ENCODE results near the gene NAIF1. TPM values are rescaled to one million over a fixed set of nuclear protein-coding genes. Genes with fewer than 3 reads are reported as not detected.

The NAIF1 gene
- total and polyA plus RNA-seq, 4 experiments from 2014 or later: 11.3 to 15.2 (median 13.6) TPM

DNA sequence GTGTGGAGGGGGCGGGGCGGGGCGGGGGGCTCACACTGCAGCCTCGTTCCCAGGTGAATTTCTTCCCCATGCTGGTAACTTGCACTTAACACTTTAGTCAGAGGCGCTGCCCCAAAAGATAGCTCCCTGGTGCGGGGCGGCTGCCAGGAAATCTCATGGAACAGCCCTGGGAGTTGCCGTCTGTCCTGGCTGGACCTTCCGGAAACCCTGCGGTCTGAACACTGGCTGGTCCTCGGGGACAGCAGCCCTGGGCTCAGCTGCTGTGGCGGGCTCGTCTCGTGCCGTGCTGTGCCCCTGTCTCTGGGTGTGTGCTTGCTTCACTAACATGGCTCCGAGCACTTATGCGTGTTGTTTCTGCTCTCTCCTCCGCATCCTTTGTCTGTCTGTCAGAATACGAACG, 34.6 kb upstream of the NAIF1 start:
- no peaks in the 10 kb centered on the region for H3K9me3 ChIP-seq (ENCODE audit: control insufficient read depth in 1 of 2, low read length in 2 of 2)
- peaks cover 18 to 70% (median 43%) of the 10 kb centered on the region in 4 donors for H3K4me1 Mint-ChIP-seq
- intact Hi-C loops (cut with micrococcal nuclease): no loop called here
- H3K27ac ChIP-seq (ENCODE audit: low read depth, low read length): no peak overlapping the region
- H3K4me3 ChIP-seq (ENCODE audit: low read length in 2 of 2): no peak overlapping the region
- ChIA-PET CTCF (ENCODE audit: partially characterized antibody) (interaction anchor here (1.5 to 4.0 kb wide), 3 partner anchors 14 to 66 kb away, joined by 3 to 13 read pairs (median 5); no protein-coding TSS in a partner anchor), POLR2A (ENCODE audit: partially characterized antibody) (no interaction called here)
- no peaks in the 10 kb centered on the region for H3K27me3 ChIP-seq (ENCODE audit: insufficient read depth, low read length)
- peaks cover 0 to 4% (median 0%) of the 10 kb centered on the region in 8 donors for H3K9me3 Mint-ChIP-seq
- no peak overlapping the region for H3K4me3 Mint-ChIP-seq
- peaks cover 57% of the 10 kb centered on the region for H3K36me3 ChIP-seq (ENCODE audit: insufficient read depth, low read length)
- DNase-seq: no peak
- H3K27me3 Mint-ChIP-seq: no peaks in the 10 kb centered on the region
- H3K36me3 Mint-ChIP-seq: peaks cover 25 to 53% of the 10 kb centered on the region in 2 donors
- H3K4me1 ChIP-seq (ENCODE audit: insufficient read depth, low read length): peaks cover 61% of the 10 kb centered on the region
- H3K27ac Mint-ChIP-seq: peak overlapping the region in 4 of 7 donors; percentile 17 to 88 (median 78)

- Histone ChIP-seq H3K4me1 (ENCODE audit: insufficient read depth, low read length) (peaks cover 66% of the 10 kb centered on the region), H3K27me3 (ENCODE audit: insufficient read depth, low read length) (no peaks in the 10 kb centered on the region)
These were observed 34.1 kb upstream of the NAIF1 start for GRCh38 chr9:128101231-128101661.

GRCh38 chr9:128100581-128100980, 33.5 kb upstream of the NAIF1 start:
- H3K27me3 ChIP-seq (ENCODE audit: insufficient read depth, low read length): no peaks in the 10 kb centered on the region
- H3K9me3 ChIP-seq (ENCODE audit: control insufficient read depth in 1 of 2, low read length in 2 of 2): no peaks in the 10 kb centered on the region
- DNase-seq: no peak
- intact Hi-C loops (cut with micrococcal nuclease): no loop called here
- H3K9me3 Mint-ChIP-seq: peaks cover 0 to 4% (median 0%) of the 10 kb centered on the region in 8 donors
- CTCF ChIA-PET (ENCODE audit: partially characterized antibody): interaction anchor here (0.5 to 1.7 kb wide), 3 partner anchors 16 to 65 kb away, joined by 3 to 9 read pairs (median 3); no protein-coding TSS in a partner anchor
- no peak overlapping the region for H3K27ac ChIP-seq (ENCODE audit: low read depth, low read length)
- H3K27ac Mint-ChIP-seq: peak overlapping the region; percentile 48 to 89 (median 75)
- H3K4me3 Mint-ChIP-seq: no peak overlapping the region
- peaks cover 19 to 70% (median 45%) of the 10 kb centered on the region in 4 donors for H3K4me1 Mint-ChIP-seq
- H3K4me3 ChIP-seq (ENCODE audit: low read length in 2 of 2): no peak overlapping the region
- peaks cover 67% of the 10 kb centered on the region for H3K4me1 ChIP-seq (ENCODE audit: insufficient read depth, low read length)
- H3K36me3 ChIP-seq (ENCODE audit: insufficient read depth, low read length): peaks cover 45% of the 10 kb centered on the region
- peaks cover 21 to 47% of the 10 kb centered on the region in 2 donors for H3K36me3 Mint-ChIP-seq
- POLR2A ChIA-PET (ENCODE audit: partially characterized antibody): interaction anchor here (0.9 to 1.6 kb wide), 3 partner anchors 13 to 33 kb away, joined by 3 to 5 read pairs (median 3); partner anchors contain the start of gene NAIF1
- no peaks in the 10 kb centered on the region for H3K27me3 Mint-ChIP-seq

More at GRCh38 chr9:128101231-128101661, 34.1 kb upstream of the NAIF1 start:
- ChIA-PET POLR2A (ENCODE audit: partially characterized antibody) (interaction anchor here (1.4 kb wide), 1 partner anchor 34 kb away, joined by 3 read pairs; the partner anchor contains the start of gene NAIF1), CTCF (ENCODE audit: partially characterized antibody) (interaction anchor here (1.5 to 4.0 kb wide), 2 partner anchors 14 to 66 kb away, joined by 3 to 13 read pairs; no protein-coding TSS in a partner anchor)
- Mint-ChIP-seq H3K27me3 (no peaks in the 10 kb centered on the region), H3K4me1 (peaks cover 19 to 70% (median 45%) of the 10 kb centered on the region in 4 donors), H3K9me3 (peaks cover 0 to 4% (median 0%) of the 10 kb centered on the region in 8 donors), H3K4me3 (no peak overlapping the region), H3K27ac (peak overlapping the region in 4 of 7 donors; percentile 29 to 89 (median 77)), H3K36me3 (peaks cover 21 to 49% of the 10 kb centered on the region in 2 donors)
- Histone ChIP-seq H3K36me3 (ENCODE audit: insufficient read depth, low read length) (peaks cover 52% of the 10 kb centered on the region), H3K9me3 (ENCODE audit: control insufficient read depth in 1 of 2, low read length in 2 of 2) (no peaks in the 10 kb centered on the region), H3K4me3 (ENCODE audit: low read length in 2 of 2) (no peak overlapping the region), H3K27ac (ENCODE audit: low read depth, low read length) (no peak overlapping the region)
- intact Hi-C loops (cut with micrococcal nuclease): no loop called here
- no peak for DNase-seq

- peak overlapping the region; percentile 48 to 81 (median 77) for H3K27ac Mint-ChIP-seq
- ChIA-PET CTCF (ENCODE audit: partially characterized antibody) (interaction anchor here (0.5 to 1.7 kb wide), 3 partner anchors 17 to 145 kb away, joined by 3 to 9 read pairs (median 4); no protein-coding TSS in a partner anchor), POLR2A (ENCODE audit: partially characterized antibody) (interaction anchor here (0.9 to 1.6 kb wide), 3 partner anchors 13 to 33 kb away, joined by 3 to 5 read pairs (median 3); partner anchors contain the start of gene NAIF1)
- peaks cover 0 to 4% (median 0%) of the 10 kb centered on the region in 8 donors for H3K9me3 Mint-ChIP-seq
- Histone ChIP-seq H3K4me1 (ENCODE audit: insufficient read depth, low read length) (peaks cover 70% of the 10 kb centered on the region), H3K4me3 (ENCODE audit: low read length in 2 of 2) (no peak overlapping the region), H3K27ac (ENCODE audit: low read depth, low read length) (no peak overlapping the region), H3K36me3 (ENCODE audit: insufficient read depth, low read length) (peaks cover 45% of the 10 kb centered on the region), H3K27me3 (ENCODE audit: insufficient read depth, low read length) (no peaks in the 10 kb centered on the region), H3K9me3 (ENCODE audit: control insufficient read depth in 1 of 2, low read length in 2 of 2) (no peaks in the 10 kb centered on the region)
- H3K4me3 Mint-ChIP-seq: no peak overlapping the region
- H3K36me3 Mint-ChIP-seq: peaks cover 21 to 47% of the 10 kb centered on the region in 2 donors
- intact Hi-C loops (cut with micrococcal nuclease): no loop called here
- H3K4me1 Mint-ChIP-seq: peaks cover 19 to 76% (median 45%) of the 10 kb centered on the region in 4 donors
- no peaks in the 10 kb centered on the region for H3K27me3 Mint-ChIP-seq
- no peak for DNase-seq
These were observed 32.9 kb upstream of the NAIF1 start for GRCh38 chr9:128099932-128100491.

- DNase-seq: no peak
- peak overlapping the region in 1 of 8 donors; percentile 41 for H3K4me3 Mint-ChIP-seq
- H3K4me1 Mint-ChIP-seq: peaks cover 23 to 82% (median 50%) of the 10 kb centered on the region in 4 donors
- peaks cover 76% of the 10 kb centered on the region for H3K4me1 ChIP-seq (ENCODE audit: insufficient read depth, low read length)
- H3K27me3 ChIP-seq (ENCODE audit: insufficient read depth, low read length): no peaks in the 10 kb centered on the region
- H3K36me3 Mint-ChIP-seq: peaks cover 19 to 49% of the 10 kb centered on the region in 2 donors
- ChIA-PET POLR2A (ENCODE audit: partially characterized antibody) (interaction anchor here (0.9 to 1.6 kb wide), 2 partner anchors 12 to 27 kb away, joined by 3 to 5 read pairs; no protein-coding TSS in a partner anchor), CTCF (ENCODE audit: partially characterized antibody) (interaction anchor here (0.7 to 1.7 kb wide), 2 partner anchors 18 to 144 kb away, joined by 4 to 9 read pairs; no protein-coding TSS in a partner anchor)
- H3K27me3 Mint-ChIP-seq: no peaks in the 10 kb centered on the region
- peaks cover 44% of the 10 kb centered on the region for H3K36me3 ChIP-seq (ENCODE audit: insufficient read depth, low read length)
- intact Hi-C loops (cut with micrococcal nuclease): no loop called here
- H3K4me3 ChIP-seq (ENCODE audit: low read length in 2 of 2): no peak overlapping the region
- H3K27ac ChIP-seq (ENCODE audit: low read depth, low read length): no peak overlapping the region
- H3K9me3 Mint-ChIP-seq: peaks cover 0 to 4% (median 0%) of the 10 kb centered on the region in 8 donors
- H3K27ac Mint-ChIP-seq: peak overlapping the region in 6 of 7 donors; percentile 38 to 81 (median 70)
- no peaks in the 10 kb centered on the region for H3K9me3 ChIP-seq (ENCODE audit: control insufficient read depth in 1 of 2, low read length in 2 of 2)
These were observed 32.3 kb upstream of the NAIF1 start for GRCh38 chr9:128099231-128099931.

DNA sequence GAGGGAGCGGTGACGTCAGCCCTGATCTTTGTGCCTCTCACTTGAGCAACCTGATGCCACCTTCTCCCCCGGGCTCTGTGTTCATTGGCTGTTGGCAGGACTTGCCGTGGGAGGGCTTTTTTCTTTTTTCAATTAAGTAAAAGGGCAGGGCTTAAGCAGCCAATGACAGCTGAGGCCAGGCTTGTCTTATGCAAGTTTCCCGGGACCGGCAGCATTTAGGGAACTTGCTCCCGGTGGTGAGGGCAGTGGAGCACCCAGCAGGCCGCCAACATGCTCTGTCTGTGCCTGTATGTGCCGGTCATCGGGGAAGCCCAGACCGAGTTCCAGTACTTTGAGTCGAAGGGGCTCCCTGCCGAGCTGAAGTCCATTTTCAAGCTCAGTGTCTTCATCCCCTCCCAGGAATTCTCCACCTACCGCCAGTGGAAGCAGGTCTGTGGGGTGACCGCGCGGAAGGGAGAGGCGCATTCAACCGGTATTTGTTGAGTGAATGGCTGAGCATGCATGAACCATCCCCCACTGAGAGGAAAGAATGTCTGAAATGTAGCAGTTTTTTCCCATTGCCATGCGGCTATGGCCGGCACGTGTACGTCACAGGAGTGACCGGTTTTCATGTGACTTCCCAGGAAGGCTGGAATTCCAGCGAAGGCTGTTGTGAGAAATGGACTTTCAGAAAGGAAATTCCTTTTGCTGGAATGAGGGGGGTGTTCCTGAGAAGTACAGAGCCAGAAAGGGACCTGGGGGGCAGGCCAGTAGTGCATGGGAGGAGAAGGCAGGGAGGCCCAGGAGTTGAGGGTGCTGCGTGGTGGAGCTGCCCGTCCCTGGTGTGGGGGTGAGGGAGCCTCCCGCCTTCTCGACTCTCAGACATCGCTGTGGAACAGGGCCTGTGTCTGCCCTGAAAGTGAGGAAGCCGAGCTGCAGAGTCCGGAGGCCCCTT, 31.4 kb upstream of the NAIF1 start:
- CTCF ChIA-PET (ENCODE audit: partially characterized antibody): interaction anchor here (1.1 to 1.6 kb wide), 4 partner anchors 9 to 63 kb away, joined by 3 to 4 read pairs (median 3); no protein-coding TSS in a partner anchor
- H3K27ac Mint-ChIP-seq: peak overlapping the region; percentile 51 to 82 (median 75)
- POLR2A ChIA-PET (ENCODE audit: partially characterized antibody): interaction anchor here (0.6 to 1.6 kb wide), 5 partner anchors 13 to 32 kb away, joined by 3 to 5 read pairs (median 3); partner anchors contain the start of gene NAIF1
- H3K4me1 Mint-ChIP-seq: peaks cover 26 to 88% (median 55%) of the 10 kb centered on the region in 4 donors
- Histone ChIP-seq H3K36me3 (ENCODE audit: insufficient read depth, low read length) (peaks cover 36% of the 10 kb centered on the region), H3K27ac (ENCODE audit: low read depth, low read length) (peak overlapping the region; percentile 13), H3K4me1 (ENCODE audit: insufficient read depth, low read length) (peaks cover 79% of the 10 kb centered on the region), H3K4me3 (ENCODE audit: low read length in 2 of 2) (no peak overlapping the region), H3K27me3 (ENCODE audit: insufficient read depth, low read length) (no peaks in the 10 kb centered on the region), H3K9me3 (ENCODE audit: control insufficient read depth in 1 of 2, low read length in 2 of 2) (no peaks in the 10 kb centered on the region)
- DNase-seq: peak in 4 of 5 donors; percentile 22 to 76 (median 40)
- peaks cover 18 to 46% of the 10 kb centered on the region in 2 donors for H3K36me3 Mint-ChIP-seq
- intact Hi-C loops (cut with micrococcal nuclease): no loop called here
- H3K4me3 Mint-ChIP-seq: peak overlapping the region in 6 of 8 donors; percentile 17 to 49 (median 28)
- H3K27me3 Mint-ChIP-seq: no peaks in the 10 kb centered on the region
- H3K9me3 Mint-ChIP-seq: peaks cover 0 to 4% (median 0%) of the 10 kb centered on the region in 8 donors

All from CD4-positive, alpha-beta memory T cell (primary cell).